NCI-H1092 (cell line): Measurements from ENCODE around the gene POM121.
"Not testable (repeated sequence)": the region's sequence is repeated elsewhere in the genome, so short reads cannot be mapped to it uniquely, and the experiment has no call there.

ENCODE experiments used
- DNase-seq: peaks from one replicate; lab custom pipeline; 2025; lab: John Stamatoyannopoulos, UW

The POM121 gene

DNA sequence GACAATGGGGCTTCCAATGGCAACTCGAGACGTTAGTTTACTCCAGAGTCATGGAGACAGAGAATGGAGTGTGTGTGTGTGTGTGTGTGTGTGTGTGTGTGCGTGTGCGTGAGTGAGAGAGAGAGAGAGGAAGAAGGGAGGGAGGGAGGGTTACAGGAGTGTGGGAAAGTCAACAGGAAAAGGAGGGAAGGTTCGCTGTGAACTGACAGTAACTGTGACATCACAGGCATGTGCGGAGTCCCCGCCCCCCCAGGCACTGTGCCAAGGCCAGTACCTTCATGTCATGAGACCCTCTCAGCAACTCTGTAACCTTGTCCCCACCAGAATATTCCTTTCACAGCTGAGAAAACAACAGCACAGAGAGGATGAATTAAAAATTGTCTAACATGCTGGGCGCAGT is 72.6 kb downstream of the POM121 start:
- not testable (repeated sequence) for DNase-seq

DNA sequence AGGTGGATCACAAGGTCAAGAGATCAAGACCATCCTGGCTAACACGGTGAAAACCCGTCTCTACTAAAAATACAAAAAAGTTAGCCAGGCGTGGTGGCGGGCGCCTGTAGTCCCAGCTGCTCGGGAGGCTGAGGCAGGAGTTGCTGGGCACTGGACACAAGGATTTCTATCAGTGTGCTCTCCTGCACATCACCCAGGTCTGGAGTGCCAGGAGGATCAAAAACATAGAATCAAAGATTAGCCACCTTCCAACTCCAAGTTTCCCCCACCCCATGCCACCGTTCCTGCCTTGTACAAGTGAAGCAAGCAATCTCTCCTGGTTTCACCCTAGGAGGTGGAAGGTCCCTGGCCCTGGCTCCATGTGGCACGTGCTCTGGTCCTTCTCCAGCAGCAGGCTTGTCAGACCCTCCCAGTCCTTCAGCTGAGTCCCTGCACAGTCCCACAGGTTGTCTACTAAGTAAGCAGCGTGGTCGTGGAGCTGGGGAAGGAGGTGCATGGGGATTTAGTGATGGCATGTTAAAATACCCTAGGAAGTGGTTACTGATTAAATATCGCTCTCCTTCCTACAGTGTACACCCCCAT is 73.1 kb downstream of the POM121 start:
- not testable (repeated sequence) for DNase-seq
